ENCODE measurements around the gene ATG2B. TPM values are rescaled to one million over a fixed set of nuclear protein-coding genes. Genes with fewer than 3 reads are reported as not detected.

ATG2B gene
- total and polyA plus RNA-seq, 2 of the 4 experiments (the other 2 are of a cell fraction): 6.9 to 22.0 TPM

DNA sequence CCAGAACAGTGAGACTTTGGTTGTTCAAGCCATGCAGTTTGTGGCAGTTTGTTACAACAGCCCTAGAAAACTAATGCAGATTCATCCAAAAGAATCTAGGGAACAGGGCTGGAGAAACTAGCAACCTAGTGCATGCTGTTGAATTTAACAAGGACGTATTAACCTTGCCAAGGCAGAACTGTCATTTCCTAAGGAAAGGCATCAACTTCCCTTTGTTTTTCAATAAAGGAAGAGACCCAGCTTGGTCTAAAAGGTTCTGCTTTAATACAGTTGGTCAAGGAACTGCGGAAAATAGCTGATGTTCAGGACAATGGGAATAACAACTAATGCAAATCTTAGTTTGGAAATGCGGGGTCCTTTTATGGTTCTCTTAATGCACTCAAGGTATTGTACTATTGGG is 40.3 kb upstream of the ATG2B start:
- no peaks in the 10 kb centered on the region; the same call in 1 of the 2 replicates for H3K9me1 ChIP-seq (ENCODE audit: insufficient read depth, low read length)
- H3K27me3 ChIP-seq (ENCODE audit: control insufficient read depth, insufficient read depth, low read length): peaks cover 32% of the 10 kb centered on the region
- CTCF ChIA-PET: no interaction called here
- H3K4ac ChIP-seq (ENCODE audit: low read depth, low read length): no peak overlapping the region
- dilution Hi-C loops (cut with HindIII; ENCODE audit: low sequenced_read_pairs, unreplicated experiment): no loop called here
- no peak overlapping the region for H4K8ac ChIP-seq (ENCODE audit: low read depth in 2 of 2, low read length in 2 of 2)
- POLR2A ChIA-PET (ENCODE audit: unreplicated experiment): no interaction called here
- no peak overlapping the region for H2BK15ac ChIP-seq (ENCODE audit: low read depth, low read length)
- ATAC-seq (ENCODE audit: low read depth) (no peak), DNase-seq (no peak)
- no peak overlapping the region for H2AK5ac ChIP-seq (ENCODE audit: low read depth, low read length)
- H4K5ac ChIP-seq (ENCODE audit: low read depth, low read length): no peak overlapping the region
- H3K9ac ChIP-seq (ENCODE audit: low read depth, low read length): no peak overlapping the region
- H3K27ac ChIP-seq (ENCODE audit: insufficient read depth, low read length): no peak overlapping the region
- no TSS peak for BruUV-seq (replicated peaks)
- H4K91ac ChIP-seq (ENCODE audit: insufficient read depth, low read depth, low read length): no peak overlapping the region
- no peak overlapping the region for H3K23ac ChIP-seq (ENCODE audit: low read depth, low read length)
- no peak overlapping the region for H3K4me3 ChIP-seq (ENCODE audit: insufficient read depth, low read depth, low read length)
- H3K4me2 ChIP-seq (ENCODE audit: low read depth, low read length): no peak overlapping the region
- in situ Hi-C loops (cut with MboI; ENCODE audit: low sequenced_read_pairs): loop anchor here (25.0 kb wide), 1 partner anchor 841 kb away; no protein-coding TSS in a partner anchor
- no peak for TF ChIP-seq FOS (IDR thresholded peaks at IDR 0.05; ENCODE audit: low read depth, low read length)
- no peak for TF ChIP-seq MAZ (IDR thresholded peaks at IDR 0.05; ENCODE audit: borderline replicate concordance, low read depth, low read length)
- TF ChIP-seq RCOR1 (IDR thresholded peaks at IDR 0.05; ENCODE audit: insufficient replicate concordance, low read length): no peak
- TF ChIP-seq CHD1 (IDR thresholded peaks at IDR 0.05; ENCODE audit: low read depth, low read length): no peak
- TF ChIP-seq, protein P1, sequence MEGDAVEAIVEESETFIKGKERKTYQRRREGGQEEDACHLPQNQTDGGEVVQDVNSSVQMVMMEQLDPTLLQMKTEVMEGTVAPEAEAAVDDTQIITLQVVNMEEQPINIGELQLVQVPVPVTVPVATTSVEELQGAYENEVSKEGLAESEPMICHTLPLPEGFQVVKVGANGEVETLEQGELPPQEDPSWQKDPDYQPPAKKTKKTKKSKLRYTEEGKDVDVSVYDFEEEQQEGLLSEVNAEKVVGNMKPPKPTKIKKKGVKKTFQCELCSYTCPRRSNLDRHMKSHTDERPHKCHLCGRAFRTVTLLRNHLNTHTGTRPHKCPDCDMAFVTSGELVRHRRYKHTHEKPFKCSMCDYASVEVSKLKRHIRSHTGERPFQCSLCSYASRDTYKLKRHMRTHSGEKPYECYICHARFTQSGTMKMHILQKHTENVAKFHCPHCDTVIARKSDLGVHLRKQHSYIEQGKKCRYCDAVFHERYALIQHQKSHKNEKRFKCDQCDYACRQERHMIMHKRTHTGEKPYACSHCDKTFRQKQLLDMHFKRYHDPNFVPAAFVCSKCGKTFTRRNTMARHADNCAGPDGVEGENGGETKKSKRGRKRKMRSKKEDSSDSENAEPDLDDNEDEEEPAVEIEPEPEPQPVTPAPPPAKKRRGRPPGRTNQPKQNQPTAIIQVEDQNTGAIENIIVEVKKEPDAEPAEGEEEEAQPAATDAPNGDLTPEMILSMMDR (conservative IDR thresholded peaks at IDR 0.05; ENCODE audit: low read depth, low read length): no peak
- TF ChIP-seq, protein P2, sequence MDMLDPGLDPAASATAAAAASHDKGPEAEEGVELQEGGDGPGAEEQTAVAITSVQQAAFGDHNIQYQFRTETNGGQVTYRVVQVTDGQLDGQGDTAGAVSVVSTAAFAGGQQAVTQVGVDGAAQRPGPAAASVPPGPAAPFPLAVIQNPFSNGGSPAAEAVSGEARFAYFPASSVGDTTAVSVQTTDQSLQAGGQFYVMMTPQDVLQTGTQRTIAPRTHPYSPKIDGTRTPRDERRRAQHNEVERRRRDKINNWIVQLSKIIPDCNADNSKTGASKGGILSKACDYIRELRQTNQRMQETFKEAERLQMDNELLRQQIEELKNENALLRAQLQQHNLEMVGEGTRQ (IDR thresholded peaks at IDR 0.05; ENCODE audit: low read depth, low read length): no peak
- TF ChIP-seq CEBPB (IDR thresholded peaks at IDR 0.05; ENCODE audit: low read depth, low read length): no peak
- TF ChIP-seq NFE2L2 (IDR thresholded peaks at IDR 0.05; ENCODE audit: low read depth, low read length): no peak
- no peak for TF ChIP-seq BHLHE40 (IDR thresholded peaks at IDR 0.05; ENCODE audit: low read depth, low read length)
- no peak for TF ChIP-seq RAD21 (IDR thresholded peaks at IDR 0.05; ENCODE audit: low read length)
- no peak for TF ChIP-seq MXI1 (IDR thresholded peaks at IDR 0.05; ENCODE audit: borderline replicate concordance, low read depth, low read length)
- TF ChIP-seq SMC3 (IDR thresholded peaks at IDR 0.05; ENCODE audit: low read depth, low read length): no peak
- no peak for TF ChIP-seq RFX5 (IDR thresholded peaks at IDR 0.05; ENCODE audit: low read depth, low read length)
- TF ChIP-seq, protein P3, sequence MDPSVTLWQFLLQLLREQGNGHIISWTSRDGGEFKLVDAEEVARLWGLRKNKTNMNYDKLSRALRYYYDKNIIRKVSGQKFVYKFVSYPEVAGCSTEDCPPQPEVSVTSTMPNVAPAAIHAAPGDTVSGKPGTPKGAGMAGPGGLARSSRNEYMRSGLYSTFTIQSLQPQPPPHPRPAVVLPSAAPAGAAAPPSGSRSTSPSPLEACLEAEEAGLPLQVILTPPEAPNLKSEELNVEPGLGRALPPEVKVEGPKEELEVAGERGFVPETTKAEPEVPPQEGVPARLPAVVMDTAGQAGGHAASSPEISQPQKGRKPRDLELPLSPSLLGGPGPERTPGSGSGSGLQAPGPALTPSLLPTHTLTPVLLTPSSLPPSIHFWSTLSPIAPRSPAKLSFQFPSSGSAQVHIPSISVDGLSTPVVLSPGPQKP (IDR thresholded peaks at IDR 0.05; ENCODE audit: borderline replicate concordance, low read depth, low read length): no peak
- no peak for TF ChIP-seq MAFK (IDR thresholded peaks at IDR 0.05; ENCODE audit: low read depth, low read length)
- H3K18ac ChIP-seq (ENCODE audit: low read depth, low read length): no peak overlapping the region
- no peaks in the 10 kb centered on the region for H3K9me3 ChIP-seq (ENCODE audit: control insufficient read depth, insufficient read depth, low read length)
- no peaks in the 10 kb centered on the region for H3K36me3 ChIP-seq (ENCODE audit: control insufficient read depth, insufficient read depth, low read length)
- no CpG with 5 or more reads among the region's 3 CpGs for WGBS, 2 experiments (ENCODE audit: extremely low coverage in 2 of 2, insufficient read length in 1 of 2)
- no peak overlapping the region for H2BK120ac ChIP-seq (ENCODE audit: low read depth, low read length)
- no peak overlapping the region for H2BK5ac ChIP-seq (ENCODE audit: low read depth, low read length, poor library complexity, severe bottlenecking)
- no peaks in the 10 kb centered on the region for H3K4me1 ChIP-seq (ENCODE audit: control insufficient read depth, insufficient read depth, low read length)
- no peaks in the 10 kb centered on the region for H4K20me1 ChIP-seq (ENCODE audit: insufficient read depth, low read length)
- intact Hi-C loops (cut with micrococcal nuclease): no loop called here
- H3K56ac ChIP-seq (ENCODE audit: extremely low read depth, insufficient read depth, low read length): no peak overlapping the region
- no peak overlapping the region for H3K14ac ChIP-seq (replicated peaks; ENCODE audit: low read depth, low read length)
- H2AFZ ChIP-seq (replicated peaks; ENCODE audit: low read length, poor library complexity): no peak overlapping the region
- H3K79me1 ChIP-seq (ENCODE audit: low read depth in 1 of 2, low read length in 2 of 2): no peaks in the 10 kb centered on the region
- H2BK20ac ChIP-seq (ENCODE audit: low read depth, low read length): no peak overlapping the region
- H2AK9ac ChIP-seq (replicated peaks; ENCODE audit: low read depth, low read length, poor library complexity): no peak overlapping the region

Measured in IMR-90 (cell line).